Measurements from ENCODE around the gene TH.

- TF ChIP-seq CTCF (IDR thresholded peaks at IDR 0.05; ENCODE audit: low read length) (no peak), EZH2 (optimal IDR thresholded peaks at IDR 0.05; ENCODE audit: low read depth, low read length) (no peak)
Measured at GRCh38 chr11:2143477-2143798, 28.2 kb downstream of the TH start.

All from MM.1S (cell line).